ENCODE measurements around the gene C18orf63. TPM values are rescaled to one million over a fixed set of nuclear protein-coding genes. Genes with fewer than 3 reads are reported as not detected.

The C18orf63 gene
- total RNA-seq (2022; extraction: Qiagen RNA extraction): not detected in 5 replicates

DNA sequence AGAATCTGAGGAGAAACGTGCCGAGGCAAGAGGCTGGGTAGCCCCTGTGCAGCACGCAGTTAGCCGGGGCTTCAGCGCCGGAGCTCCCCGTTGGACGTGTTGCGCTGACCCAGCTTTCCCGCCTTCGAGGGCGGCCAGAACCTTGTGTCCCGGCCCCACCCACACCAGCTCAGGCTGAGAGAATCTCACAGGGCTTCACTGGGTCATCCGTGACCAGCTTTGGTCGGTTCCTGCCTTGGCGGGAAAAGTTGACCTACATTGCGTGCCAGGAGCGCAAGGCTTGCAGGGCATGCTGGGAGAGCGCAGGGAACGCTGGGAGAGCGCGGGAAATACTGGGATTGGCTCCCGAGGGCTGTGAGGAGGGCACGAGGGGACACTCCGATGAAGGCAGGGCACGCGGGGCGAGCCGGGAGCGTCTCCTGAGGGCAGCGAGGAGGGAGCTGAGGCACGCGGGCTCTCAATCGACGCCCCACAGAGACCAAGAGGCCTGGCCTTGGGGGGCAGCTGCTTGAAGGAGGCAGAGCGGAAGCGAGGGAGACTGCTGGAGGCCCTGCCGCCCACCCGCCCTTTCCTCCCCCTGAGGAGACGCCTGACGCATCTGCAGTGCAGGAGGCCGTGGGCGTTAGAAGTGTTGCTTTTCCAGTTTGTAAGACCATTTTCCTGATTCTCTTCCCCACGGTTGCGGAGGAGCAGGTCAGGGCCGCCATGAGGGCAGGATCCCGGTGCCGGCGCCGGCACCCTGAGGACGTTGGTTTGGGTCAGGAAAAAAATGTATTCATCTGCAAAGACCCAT lies at the start of gene C18orf63:
Gene C18orf63 (plus strand): TSS at position 376 of the 793 bp plus-strand sequence. CDS start 2,027 bp downstream, outside the sequence.

DNA sequence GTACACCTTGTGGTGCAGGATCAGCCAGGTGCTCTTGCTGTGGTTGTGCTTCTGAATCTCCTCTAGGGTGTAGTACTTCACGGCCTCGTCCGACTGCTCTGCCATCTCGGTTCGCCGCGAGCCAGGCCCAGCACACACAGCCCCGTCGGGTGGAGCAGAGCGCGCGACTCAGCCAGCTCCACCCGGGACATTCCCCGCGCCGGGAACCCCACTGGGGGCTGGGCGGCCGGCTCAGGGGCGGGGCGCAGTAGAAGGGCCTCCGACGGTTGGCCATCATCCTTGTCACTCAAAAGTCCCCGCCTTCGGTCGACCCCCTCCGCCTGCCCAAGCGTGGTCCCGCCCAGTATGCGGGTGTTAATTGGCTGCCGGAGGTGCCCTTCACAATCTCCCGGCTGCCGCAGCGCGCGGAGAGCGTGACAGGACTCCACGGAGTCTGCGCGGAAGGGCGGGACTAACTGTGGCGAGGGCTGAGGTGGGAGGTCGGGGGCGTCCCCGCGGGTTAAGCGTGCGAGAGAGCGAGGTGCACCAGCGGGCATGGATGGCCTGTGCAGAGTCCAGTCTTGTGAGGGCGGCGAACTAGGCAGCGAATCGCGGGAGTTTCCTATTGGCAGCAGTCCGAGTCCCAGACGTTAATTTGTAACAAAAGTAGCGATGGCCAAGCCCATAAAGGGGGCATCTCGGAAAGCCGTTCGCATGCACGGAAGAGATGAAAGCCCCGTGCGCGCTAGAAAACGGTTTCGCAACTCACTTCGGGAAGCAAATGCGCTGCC lies 23.7 kb upstream of the C18orf63 start, which contains the start of gene CYB5A:
Gene CYB5A (minus strand): TSS at position 193 of the 770 bp plus-strand sequence. CDS start 88 bp downstream, at position 105.

Other genes with a start within 250 kb of the C18orf63 start
- gene FBXO15, start 168.0 kb upstream of the C18orf63 start, total RNA-seq (2022; extraction: Qiagen RNA extraction): 0.58 to 1.2 TPM (median 0.96 TPM) in 5 replicates
- gene TIMM21, start 167.3 kb upstream of the C18orf63 start, total RNA-seq (2022; extraction: Qiagen RNA extraction): 54.8 to 62.4 TPM (median 57.1 TPM) in 5 replicates
- 118 to 134 TPM (median 124 TPM) in 5 replicates for gene CYB5A, start 23.9 kb upstream of the C18orf63 start, total RNA-seq (2022; extraction: Qiagen RNA extraction)
- 0.02 TPM in 1 of 5 replicates, not detected in the others for gene DIPK1C, start 141.5 kb downstream of the C18orf63 start, total RNA-seq (2022; extraction: Qiagen RNA extraction)
- gene CNDP2, start 180.5 kb downstream of the C18orf63 start, total RNA-seq (2022; extraction: Qiagen RNA extraction): 72.9 to 88.7 TPM (median 78.6 TPM) in 5 replicates
- gene CNDP1, start 218.7 kb downstream of the C18orf63 start, total RNA-seq (2022; extraction: Qiagen RNA extraction): not detected in 5 replicates

Measured in A549 treated with CORT108297 at 1 μM for 4 hours (cell line).